NCI-H526 (cell line): Measurements from ENCODE around the gene SMIM12.

Experiments used
- DNase-seq, 2 experiments: peaks; one replicate each; lab custom pipeline; 2025; lab: John Stamatoyannopoulos, UW

SMIM12 gene

GRCh38 chr1:34874296-34874952, 14.9 kb upstream of the SMIM12 start:
- no peak for DNase-seq

- DNase-seq, result no peak
Measured at GRCh38 chr1:34872133-34872503, 12.6 kb upstream of the SMIM12 start.

GRCh38 chr1:34871443-34872132, 12.0 kb upstream of the SMIM12 start:
- no peak for DNase-seq

- peak; percentile 26 to 39 for DNase-seq
Measured at GRCh38 chr1:34870395-34870794, 10.8 kb upstream of the SMIM12 start.

- peak in 1 of 2 experiments; percentile 18 for DNase-seq
Measured at GRCh38 chr1:34869760-34870159, 10.2 kb upstream of the SMIM12 start.

- DNase-seq, result no peak
Measured at GRCh38 chr1:34868230-34869049, 8.9 kb upstream of the SMIM12 start.

GRCh38 chr1:34867415-34867814, 7.9 kb upstream of the SMIM12 start:
- no peak for DNase-seq

- DNase-seq, result no peak
Measured at GRCh38 chr1:34866762-34867109, 7.2 kb upstream of the SMIM12 start.

GRCh38 chr1:34865981-34866761, 6.6 kb upstream of the SMIM12 start:
- DNase-seq, result peak; percentile 46 to 78

GRCh38 chr1:34865573-34865972, 6.0 kb upstream of the SMIM12 start:
- no peak for DNase-seq

GRCh38 chr1:34864759-34865158, 5.2 kb upstream of the SMIM12 start:
- no peak for DNase-seq

- no peak for DNase-seq
Measured at GRCh38 chr1:34863501-34863900, 4.0 kb upstream of the SMIM12 start.

GRCh38 chr1:34858901-34859445, 576 bp downstream of the SMIM12 start:
- DNase-seq, result no peak

- DNase-seq, result no peak
Measured at GRCh38 chr1:34856697-34857096, 2.9 kb downstream of the SMIM12 start.

- DNase-seq, result peak; percentile 86 to 96
Measured at GRCh38 chr1:34852677-34853217, 6.8 kb downstream of the SMIM12 start.

- no peak for DNase-seq
Measured at GRCh38 chr1:34851431-34852105, 8.0 kb downstream of the SMIM12 start.

- DNase-seq, result no peak
Measured at GRCh38 chr1:34850382-34850781, 9.2 kb downstream of the SMIM12 start.

GRCh38 chr1:34847094-34847493, 12.5 kb downstream of the SMIM12 start:
- no peak for DNase-seq

GRCh38 chr1:34846265-34846664, 13.3 kb downstream of the SMIM12 start:
- no peak for DNase-seq

GRCh38 chr1:34845131-34845901, 14.2 kb downstream of the SMIM12 start:
- no peak for DNase-seq
